Activated naive CD4-positive, alpha-beta T cell treated with anti-CD3 and anti-CD28 coated beads for 36 hours (primary cell): Measurements from ENCODE around the gene JAKMIP2. TPM values are rescaled to one million over a fixed set of nuclear protein-coding genes. Genes with fewer than 3 reads are reported as not detected.

ENCODE experiments used
- CTCF ChIA-PET: fragments of 350-600 bp; sonication (Branson Sonifier 250); formaldehyde crosslinking; loops from one replicate; lab custom pipeline; 2021; ENCODE audit warnings: antibody characterized with exemption; lab: Charles Lee
- DNase-seq: peaks from one replicate; pipeline ENCODE4 v3.0.0-alpha.2; 2020
- H3K27ac Mint-ChIP-seq: one replicate; pipeline ENCODE4 v1.8.0; 2021; ENCODE audit warnings: mild to moderate bottlenecking, mixed read lengths
- H3K27me3 Mint-ChIP-seq: one replicate; pipeline ENCODE4 v1.8.0; 2021; ENCODE audit warnings: low read depth, mixed read lengths
- H3K36me3 Mint-ChIP-seq: one replicate; pipeline ENCODE4 v1.8.0; 2021; ENCODE audit warnings: low read depth, mixed read lengths
- H3K4me1 Mint-ChIP-seq: one replicate; pipeline ENCODE4 v1.8.0; 2021; ENCODE audit warnings: low read depth, mixed read lengths
- H3K4me3 Mint-ChIP-seq: one replicate; pipeline ENCODE4 v1.8.0; 2021; ENCODE audit warnings: mild to moderate bottlenecking, moderate library complexity, mixed read lengths
- H3K9me3 Mint-ChIP-seq: one replicate; pipeline ENCODE4 v1.8.0; 2021; ENCODE audit warnings: mixed read lengths
- intact Hi-C: fragments of 100-400 bp; cut with micrococcal nuclease; formaldehyde crosslinking; loops from one replicate; pipeline ENCODE4 v1.15.1; 2023
- total RNA-seq, 2 experiments: library from RNA; stranded (reverse); gene quantifications; one replicate each; pipeline ENCODE4 v1.2.3, GENCODE V29; 2021

JAKMIP2 gene
- total RNA-seq, 2 experiments from 2014 or later: 0.14 to 0.17 TPM

DNA sequence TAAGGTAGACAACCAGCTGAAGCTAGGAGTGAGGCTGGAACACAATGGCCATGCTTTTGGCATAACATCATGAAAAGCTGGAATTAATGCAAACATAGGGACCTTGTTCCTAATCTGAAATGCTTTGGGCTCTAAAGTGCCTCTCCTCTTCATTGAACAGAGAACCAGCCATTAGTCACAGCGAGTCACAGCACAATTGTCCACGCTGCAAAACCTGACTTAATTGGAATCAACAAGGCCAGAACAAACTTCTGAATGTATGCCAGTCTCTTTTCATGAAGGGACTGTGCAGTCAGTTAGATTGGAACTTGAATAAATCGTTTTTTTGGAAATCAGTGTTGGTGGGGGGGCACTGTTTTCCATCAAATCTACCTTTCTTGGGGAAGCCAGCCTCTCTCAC lies 96.5 kb downstream of the JAKMIP2 start:
- H3K4me3 Mint-ChIP-seq: no peak overlapping the region
- no peak overlapping the region for H3K27ac Mint-ChIP-seq
- CTCF ChIA-PET: no interaction called here
- DNase-seq: no peak
- no peaks in the 10 kb centered on the region for H3K36me3 Mint-ChIP-seq
- intact Hi-C loops: no loop called here
- H3K9me3 Mint-ChIP-seq: no peaks in the 10 kb centered on the region
- no peaks in the 10 kb centered on the region for H3K4me1 Mint-ChIP-seq
- no peaks in the 10 kb centered on the region for H3K27me3 Mint-ChIP-seq

DNA sequence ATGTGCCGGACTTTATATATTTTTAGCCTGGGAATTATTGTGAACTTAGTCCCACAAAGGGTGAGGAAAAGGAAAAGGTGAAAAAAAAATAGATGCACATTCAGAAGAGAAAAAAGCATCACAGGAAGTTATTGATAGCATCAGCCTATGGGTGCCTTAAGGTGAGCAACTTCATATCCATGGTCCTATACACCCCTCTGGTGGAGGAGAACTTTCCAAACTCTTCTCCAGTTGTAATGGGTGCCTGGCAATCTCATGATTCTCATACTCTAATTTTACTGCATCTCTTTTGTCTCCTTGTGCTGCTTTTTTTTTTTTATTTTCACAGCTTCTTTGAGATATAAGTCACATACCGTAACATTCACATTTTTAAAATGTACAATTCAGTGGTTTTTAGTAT lies 107.4 kb downstream of the JAKMIP2 start:
- H3K27me3 Mint-ChIP-seq: no peaks in the 10 kb centered on the region
- H3K4me3 Mint-ChIP-seq: no peak overlapping the region
- no peaks in the 10 kb centered on the region for H3K4me1 Mint-ChIP-seq
- no peak for DNase-seq
- intact Hi-C loops: no loop called here
- no peaks in the 10 kb centered on the region for H3K9me3 Mint-ChIP-seq
- CTCF ChIA-PET: no interaction called here
- no peak overlapping the region for H3K27ac Mint-ChIP-seq
- H3K36me3 Mint-ChIP-seq: no peaks in the 10 kb centered on the region

DNA sequence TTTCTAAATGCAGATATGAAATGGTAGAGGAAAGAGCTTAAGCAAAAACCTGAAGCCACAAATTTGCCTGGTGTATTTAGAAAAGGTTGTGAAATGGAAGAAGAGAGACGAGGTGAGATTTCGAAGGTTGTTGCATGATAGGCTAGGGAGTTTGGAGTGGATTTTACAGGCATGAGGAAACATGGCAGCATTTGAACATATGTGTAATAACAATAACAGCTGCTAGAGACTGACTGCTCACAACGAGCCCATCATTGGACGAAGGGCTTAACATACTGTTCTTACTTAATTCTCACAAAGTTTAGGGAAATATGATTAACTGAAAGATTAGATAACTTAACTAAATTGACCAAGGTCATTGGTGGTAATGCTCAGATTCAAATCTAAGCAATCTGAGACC lies 108.1 kb downstream of the JAKMIP2 start:
- no peaks in the 10 kb centered on the region for H3K4me1 Mint-ChIP-seq
- H3K9me3 Mint-ChIP-seq: no peaks in the 10 kb centered on the region
- H3K27ac Mint-ChIP-seq: no peak overlapping the region
- CTCF ChIA-PET: no interaction called here
- H3K4me3 Mint-ChIP-seq: no peak overlapping the region
- DNase-seq: no peak
- no peaks in the 10 kb centered on the region for H3K27me3 Mint-ChIP-seq
- H3K36me3 Mint-ChIP-seq: no peaks in the 10 kb centered on the region
- intact Hi-C loops: no loop called here

DNA sequence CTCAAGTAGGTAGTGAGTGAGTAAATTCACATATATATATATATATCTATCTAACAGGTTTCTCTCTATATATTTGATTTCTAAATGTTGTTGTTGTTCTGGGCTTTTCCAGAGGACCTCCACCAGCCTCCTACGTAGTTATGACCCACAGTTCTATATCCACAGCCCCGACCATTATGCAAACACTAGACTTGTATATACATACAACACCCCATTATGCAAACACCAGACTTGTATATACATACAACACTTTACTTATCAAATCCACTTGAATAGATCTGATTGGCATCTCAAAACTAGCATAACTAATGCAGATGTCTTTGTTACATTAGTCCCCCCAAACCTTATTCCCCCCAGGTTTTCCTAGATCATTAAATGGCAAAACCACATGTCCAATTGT lies 108.7 kb downstream of the JAKMIP2 start:
- CTCF ChIA-PET: no interaction called here
- no peaks in the 10 kb centered on the region for H3K36me3 Mint-ChIP-seq
- H3K9me3 Mint-ChIP-seq: no peaks in the 10 kb centered on the region
- intact Hi-C loops: no loop called here
- H3K4me3 Mint-ChIP-seq: no peak overlapping the region
- no peaks in the 10 kb centered on the region for H3K4me1 Mint-ChIP-seq
- no peak for DNase-seq
- no peaks in the 10 kb centered on the region for H3K27me3 Mint-ChIP-seq
- no peak overlapping the region for H3K27ac Mint-ChIP-seq

DNA sequence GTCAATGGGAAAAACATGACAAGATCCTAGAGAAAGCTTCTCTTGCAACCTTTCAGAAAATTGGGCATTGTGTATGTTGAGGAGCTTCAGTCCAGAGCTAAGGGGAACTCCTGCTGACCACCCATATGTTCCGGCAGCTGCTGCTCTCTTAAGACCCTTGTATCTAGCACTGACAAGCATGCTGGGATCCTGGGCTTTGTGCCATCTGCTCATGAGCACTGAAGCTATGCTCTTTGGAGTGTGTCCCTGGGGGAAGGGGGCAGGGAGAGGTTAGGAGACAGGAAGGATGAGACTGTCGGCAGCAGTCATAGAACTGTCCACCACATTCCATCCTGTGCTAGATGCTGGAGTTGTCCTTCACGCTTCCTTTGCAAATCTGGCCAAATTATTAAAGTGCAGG lies 109.3 kb downstream of the JAKMIP2 start:
- intact Hi-C loops: no loop called here
- no peak for DNase-seq
- Mint-ChIP-seq H3K27ac (no peak overlapping the region), H3K27me3 (no peaks in the 10 kb centered on the region), H3K9me3 (no peaks in the 10 kb centered on the region), H3K4me3 (no peak overlapping the region), H3K36me3 (no peaks in the 10 kb centered on the region), H3K4me1 (no peaks in the 10 kb centered on the region)
- CTCF ChIA-PET: no interaction called here

DNA sequence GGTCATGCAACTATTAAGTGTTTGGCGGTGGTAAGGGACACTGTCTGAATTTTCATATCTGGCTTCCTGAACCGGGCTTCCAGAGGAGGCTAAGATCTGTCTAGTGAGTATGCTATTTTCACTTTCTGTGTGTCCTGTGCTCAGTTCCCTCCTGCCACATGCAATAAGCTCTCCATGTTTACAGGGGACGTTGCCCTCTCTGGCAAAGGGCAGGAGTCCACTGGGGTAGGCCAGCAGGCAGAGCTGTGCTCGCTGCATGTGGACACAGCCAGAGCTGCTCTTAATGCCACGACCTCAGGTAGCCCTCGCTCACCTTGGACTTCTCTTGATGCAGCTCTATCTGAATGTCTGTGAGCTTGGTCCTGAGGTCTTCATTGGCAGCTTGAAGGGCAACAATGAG lies 111.2 kb downstream of the JAKMIP2 start:
- no peak overlapping the region for H3K4me3 Mint-ChIP-seq
- DNase-seq: no peak
- H3K9me3 Mint-ChIP-seq: no peaks in the 10 kb centered on the region
- CTCF ChIA-PET: no interaction called here
- no peaks in the 10 kb centered on the region for H3K36me3 Mint-ChIP-seq
- intact Hi-C loops: no loop called here
- H3K4me1 Mint-ChIP-seq: no peaks in the 10 kb centered on the region
- no peaks in the 10 kb centered on the region for H3K27me3 Mint-ChIP-seq
- no peak overlapping the region for H3K27ac Mint-ChIP-seq

DNA sequence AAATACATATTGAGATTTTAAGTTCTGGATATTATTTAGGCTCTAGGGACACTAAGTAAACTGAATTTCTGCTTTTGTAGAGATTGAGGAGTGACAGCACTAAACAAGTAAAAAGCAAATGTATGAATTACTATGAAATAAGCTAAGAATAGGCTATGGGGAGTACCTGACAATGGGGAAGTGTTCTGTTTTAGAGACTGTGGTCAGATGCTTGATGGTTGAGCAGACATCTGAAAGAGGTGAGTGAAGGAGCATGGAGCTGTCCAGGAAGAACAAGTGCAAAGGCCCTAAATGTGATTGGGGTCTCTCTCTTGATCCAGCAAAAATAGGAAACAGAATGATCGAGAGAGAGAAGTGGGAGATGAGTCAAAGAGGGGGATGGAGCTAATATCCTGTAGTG lies 111.7 kb downstream of the JAKMIP2 start:
- Mint-ChIP-seq H3K27me3 (no peaks in the 10 kb centered on the region), H3K4me3 (no peak overlapping the region), H3K27ac (no peak overlapping the region), H3K36me3 (no peaks in the 10 kb centered on the region), H3K9me3 (no peaks in the 10 kb centered on the region), H3K4me1 (no peaks in the 10 kb centered on the region)
- intact Hi-C loops: no loop called here
- no peak for DNase-seq
- CTCF ChIA-PET: no interaction called here

DNA sequence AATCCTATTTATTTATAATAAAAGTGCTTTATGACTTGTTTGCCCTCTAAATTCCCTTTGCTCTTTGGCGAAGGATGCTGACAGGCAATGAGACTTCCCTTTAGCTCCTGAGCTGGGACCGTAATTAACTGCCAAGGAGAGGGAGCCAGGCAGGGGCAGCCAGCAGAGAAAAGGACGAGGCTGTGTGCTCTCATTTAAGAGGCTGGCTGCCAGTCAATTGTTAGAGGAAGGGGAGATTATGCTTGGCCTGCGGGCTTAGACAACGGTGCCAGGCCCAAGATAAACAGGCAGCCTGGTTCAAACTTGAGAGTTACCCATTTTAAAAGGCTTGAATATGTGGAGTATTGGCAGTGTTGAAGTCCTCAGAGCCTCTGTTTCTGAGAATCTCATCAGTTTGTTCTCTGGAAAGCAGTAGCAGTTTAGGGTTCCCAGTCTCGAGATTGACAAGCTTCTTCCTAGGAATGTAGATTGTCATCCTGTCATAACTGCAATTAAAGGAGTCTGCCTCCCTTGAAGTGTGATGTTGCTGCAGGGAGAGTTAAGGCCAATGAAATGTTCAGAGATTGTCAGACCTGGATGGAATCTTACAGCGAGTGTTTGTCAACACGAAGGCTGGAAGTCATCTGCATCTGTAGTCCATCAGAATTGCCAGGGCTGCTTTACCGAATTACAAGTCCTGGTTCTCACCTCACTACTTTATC lies 113.2 kb downstream of the JAKMIP2 start:
- CTCF ChIA-PET: no interaction called here
- no peak overlapping the region for H3K27ac Mint-ChIP-seq
- no peaks in the 10 kb centered on the region for H3K27me3 Mint-ChIP-seq
- H3K36me3 Mint-ChIP-seq: no peaks in the 10 kb centered on the region
- intact Hi-C loops: no loop called here
- no peak overlapping the region for H3K4me3 Mint-ChIP-seq
- no peak for DNase-seq
- no peaks in the 10 kb centered on the region for H3K9me3 Mint-ChIP-seq
- no peaks in the 10 kb centered on the region for H3K4me1 Mint-ChIP-seq

DNA sequence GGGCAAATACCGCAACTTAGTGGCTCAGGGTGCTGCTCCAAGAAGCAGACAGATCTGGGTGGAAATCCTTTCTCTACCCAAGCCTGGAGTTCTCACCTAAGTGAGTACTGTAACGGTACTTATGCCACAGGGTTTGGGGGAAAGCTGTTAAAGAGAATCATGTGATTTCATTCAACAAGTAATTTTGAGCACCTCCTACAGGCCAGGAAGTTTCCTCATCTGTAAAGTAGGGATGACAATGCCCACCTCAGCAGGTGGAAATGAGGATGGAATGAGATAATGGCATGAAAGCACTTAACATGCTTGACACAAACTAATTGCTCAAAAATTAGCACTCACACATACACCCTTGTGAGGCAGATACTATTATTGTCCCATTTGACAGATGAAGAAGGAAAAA lies 114.1 kb downstream of the JAKMIP2 start:
- Mint-ChIP-seq H3K27ac (no peak overlapping the region), H3K9me3 (no peaks in the 10 kb centered on the region), H3K27me3 (no peaks in the 10 kb centered on the region), H3K4me3 (no peak overlapping the region), H3K4me1 (no peaks in the 10 kb centered on the region), H3K36me3 (no peaks in the 10 kb centered on the region)
- CTCF ChIA-PET: no interaction called here
- intact Hi-C loops: no loop called here
- DNase-seq: no peak

DNA sequence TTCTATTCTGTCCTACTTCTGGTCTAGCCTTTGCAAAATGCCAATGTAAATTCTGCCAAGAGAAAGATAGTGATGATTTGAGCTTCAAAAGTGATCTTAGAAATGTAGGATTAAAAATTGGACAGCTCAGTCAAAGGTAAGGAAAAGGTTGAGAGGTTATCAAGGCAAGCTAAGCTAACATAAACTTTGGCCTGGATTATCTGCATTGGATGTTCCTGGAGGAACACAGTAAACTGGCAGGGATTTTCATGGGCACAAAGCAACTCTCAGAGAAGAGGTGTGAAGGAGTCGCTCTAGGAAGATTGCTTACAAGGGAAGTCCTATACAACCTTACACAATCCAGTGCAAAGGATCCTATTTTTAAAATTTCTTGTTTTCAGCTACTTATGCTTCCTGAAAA lies 115.2 kb downstream of the JAKMIP2 start:
- Mint-ChIP-seq H3K27ac (no peak overlapping the region), H3K27me3 (no peaks in the 10 kb centered on the region), H3K36me3 (no peaks in the 10 kb centered on the region), H3K9me3 (no peaks in the 10 kb centered on the region), H3K4me1 (no peaks in the 10 kb centered on the region), H3K4me3 (no peak overlapping the region)
- intact Hi-C loops: no loop called here
- DNase-seq: no peak
- CTCF ChIA-PET: no interaction called here

DNA sequence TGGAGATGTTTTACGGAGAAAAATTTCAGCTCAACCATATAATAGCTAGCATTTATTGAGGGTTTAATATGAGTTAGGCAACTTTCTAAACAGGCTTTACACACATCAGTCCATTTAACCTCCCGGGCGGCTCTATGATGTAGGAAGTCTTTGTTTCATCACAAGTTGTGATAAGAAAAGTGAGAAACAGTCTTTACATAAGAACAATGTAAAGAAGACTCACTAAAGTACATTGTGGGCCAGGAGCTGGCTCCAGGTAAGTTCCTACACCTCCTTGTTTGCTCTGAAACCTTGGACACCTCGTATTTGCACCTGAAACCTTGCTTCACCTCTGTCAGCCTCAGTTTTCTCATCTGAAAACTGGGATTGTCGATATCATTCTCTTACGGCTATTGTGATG lies 116.1 kb downstream of the JAKMIP2 start:
- Mint-ChIP-seq H3K9me3 (no peaks in the 10 kb centered on the region), H3K4me1 (no peaks in the 10 kb centered on the region), H3K27me3 (no peaks in the 10 kb centered on the region), H3K4me3 (no peak overlapping the region), H3K36me3 (no peaks in the 10 kb centered on the region), H3K27ac (no peak overlapping the region)
- CTCF ChIA-PET: no interaction called here
- intact Hi-C loops: no loop called here
- DNase-seq: no peak

DNA sequence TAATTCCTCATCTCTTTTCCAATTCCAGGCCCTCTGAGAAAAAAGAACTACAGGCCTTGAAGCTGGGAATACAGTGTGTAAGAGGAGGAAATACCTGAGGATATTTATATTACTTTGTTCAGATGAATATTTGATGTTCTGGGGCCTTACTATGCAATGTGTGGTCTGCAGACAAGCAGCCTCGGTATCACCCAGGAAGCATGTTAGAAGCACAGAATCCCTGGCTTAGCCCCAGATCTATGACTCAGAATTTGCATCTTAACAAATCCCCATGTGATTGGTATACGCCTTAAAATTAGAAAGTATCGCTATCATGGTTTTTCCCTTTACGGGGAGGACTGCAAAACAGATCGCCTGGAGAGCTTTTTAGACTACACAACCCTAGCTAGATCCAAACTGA lies 121.0 kb downstream of the JAKMIP2 start:
- intact Hi-C loops: no loop called here
- no peak for DNase-seq
- H3K27ac Mint-ChIP-seq: no peak overlapping the region
- H3K27me3 Mint-ChIP-seq: peaks cover 2% of the 10 kb centered on the region
- H3K9me3 Mint-ChIP-seq: peaks cover under 1% of the 10 kb centered on the region
- no peak overlapping the region for H3K4me3 Mint-ChIP-seq
- H3K36me3 Mint-ChIP-seq: no peaks in the 10 kb centered on the region
- CTCF ChIA-PET: no interaction called here
- no peaks in the 10 kb centered on the region for H3K4me1 Mint-ChIP-seq

DNA sequence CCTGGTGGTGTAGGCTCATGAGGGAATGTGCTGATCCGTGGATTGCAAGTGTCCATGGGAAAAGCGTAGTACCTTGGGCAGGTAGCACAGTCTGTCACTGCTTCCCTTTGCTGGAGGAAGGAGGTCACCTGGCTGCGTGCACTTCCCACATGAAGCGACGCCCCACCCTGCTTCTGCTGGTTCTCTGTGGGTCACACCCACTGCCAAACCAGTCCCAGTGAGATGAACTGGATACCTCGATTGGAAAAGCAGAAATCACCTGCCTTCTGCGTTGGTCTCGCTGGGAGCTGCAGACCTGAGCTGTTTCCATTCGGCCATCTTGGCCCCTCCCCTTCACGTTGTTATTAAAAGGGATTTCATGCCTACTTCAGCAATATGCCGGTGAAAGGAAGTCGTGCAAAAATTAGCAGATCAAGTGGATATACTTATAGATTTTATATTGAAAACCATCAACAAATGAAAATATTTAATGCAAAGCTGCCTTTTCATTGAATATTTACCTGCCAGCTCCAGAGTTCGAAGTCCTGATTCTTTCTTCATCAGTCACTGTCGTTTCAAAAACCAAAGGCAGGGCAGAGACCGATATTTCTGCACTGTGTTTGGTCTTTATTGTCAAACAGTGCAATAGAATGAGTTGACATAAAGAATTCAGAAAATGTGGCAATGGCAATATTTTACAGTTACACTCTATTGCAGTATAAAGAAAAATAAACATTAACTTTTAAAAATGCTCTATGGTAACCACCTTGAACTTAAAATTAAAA lies 123.2 kb downstream of the JAKMIP2 start:
- CTCF ChIA-PET: no interaction called here
- no peak overlapping the region for H3K4me3 Mint-ChIP-seq

More for the DNA sequence above, 123.2 kb downstream of the JAKMIP2 start:
- intact Hi-C loops: no loop called here
- Mint-ChIP-seq H3K27me3 (peaks cover 2% of the 10 kb centered on the region), H3K9me3 (peaks cover 10% of the 10 kb centered on the region), H3K36me3 (no peaks in the 10 kb centered on the region), H3K4me1 (no peaks in the 10 kb centered on the region), H3K27ac (no peak overlapping the region)
- no peak for DNase-seq
